Duodenal mucosa (tissue), 2 donors: Measurements from ENCODE around the gene MYL9.
"Not testable (repeated sequence)": the region's sequence is repeated elsewhere in the genome, so short reads cannot be mapped to it uniquely, and the experiment has no call there.

Source experiments
- H3K27ac ChIP-seq: one replicate; pipeline ENCODE4 v1.7.0; 2013; ENCODE audit warnings: low read depth, low read length
- H3K27me3 ChIP-seq, 2 donors: one replicate each; pipeline ENCODE4 v1.7.0; 2013; ENCODE audit warnings: low read length in 2 of 2, control low read depth in 1 of 2; ENCODE audit not compliant: insufficient read depth in 2 of 2, control insufficient read depth in 1 of 2
- H3K36me3 ChIP-seq, 2 donors: one replicate each; pipeline ENCODE4 v1.7.0; 2013; ENCODE audit warnings: low read length in 2 of 2, control low read depth in 1 of 2; ENCODE audit not compliant: insufficient read depth in 2 of 2, control insufficient read depth in 1 of 2
- H3K4me1 ChIP-seq, 2 donors: one replicate each; pipeline ENCODE4 v1.7.0; 2013; ENCODE audit warnings: low read length in 2 of 2, control low read depth in 1 of 2; ENCODE audit not compliant: insufficient read depth in 2 of 2, control insufficient read depth in 1 of 2
- H3K4me3 ChIP-seq, 2 donors: one replicate each; pipeline ENCODE4 v1.7.0; 2013; ENCODE audit warnings: low read length in 2 of 2, low read depth in 1 of 2
- H3K9ac ChIP-seq, 2 donors: one replicate each; pipeline ENCODE4 v1.7.0; 2013; ENCODE audit warnings: low read length in 2 of 2, low read depth in 1 of 2
- H3K9me3 ChIP-seq, 2 donors: one replicate each; pipeline ENCODE4 v1.7.0; 2013; ENCODE audit warnings: low read length in 2 of 2, control low read depth in 1 of 2; ENCODE audit not compliant: control insufficient read depth in 1 of 2

MYL9 gene

GRCh38 chr20:36499723-36500501 lies 41.4 kb upstream of the MYL9 start:
- Histone ChIP-seq H3K9me3 (no peaks in the 10 kb centered on the region), H3K9ac (no peak overlapping the region), H3K4me3 (no peak overlapping the region), H3K27me3 (no peaks in the 10 kb centered on the region), H3K36me3 (peaks cover 30 to 52% of the 10 kb centered on the region in 2 donors), H3K4me1 (peaks cover 14 to 17% of the 10 kb centered on the region in 2 donors), H3K27ac (no peak overlapping the region)

GRCh38 chr20:36501367-36502006 lies 39.8 kb upstream of the MYL9 start:
- no peak overlapping the region for H3K27ac ChIP-seq
- peaks cover 30 to 51% of the 10 kb centered on the region in 2 donors for H3K36me3 ChIP-seq
- peaks cover 14 to 17% of the 10 kb centered on the region in 2 donors for H3K4me1 ChIP-seq
- H3K9me3 ChIP-seq = no peaks in the 10 kb centered on the region
- no peak overlapping the region for H3K9ac ChIP-seq
- H3K27me3 ChIP-seq = no peaks in the 10 kb centered on the region
- H3K4me3 ChIP-seq = no peak overlapping the region

DNA sequence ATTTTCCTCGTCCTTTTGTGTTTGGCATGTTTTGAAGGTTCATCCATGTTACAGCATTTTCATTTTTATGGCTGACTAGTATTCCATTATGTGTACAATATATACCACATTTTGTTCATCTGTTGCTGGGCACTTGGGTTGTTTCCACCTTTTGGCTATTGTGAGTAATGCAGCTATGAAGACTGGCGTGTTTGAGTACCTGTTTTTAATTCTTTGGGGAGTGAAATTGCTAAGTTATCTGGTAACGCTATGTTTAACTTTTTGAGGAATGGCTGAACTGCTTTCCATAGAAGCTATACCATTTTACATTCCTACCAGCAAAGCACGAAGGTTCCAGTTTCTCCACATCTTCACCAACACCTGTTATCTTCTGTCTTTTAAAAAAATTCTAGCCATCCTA lies 37.0 kb upstream of the MYL9 start:
- Histone ChIP-seq H3K9ac (no peak overlapping the region), H3K36me3 (peaks cover 12 to 51% of the 10 kb centered on the region in 2 donors), H3K27me3 (no peaks in the 10 kb centered on the region), H3K4me3 (no peak overlapping the region), H3K9me3 (no peaks in the 10 kb centered on the region), H3K4me1 (no peaks in the 10 kb centered on the region), H3K27ac (no peak overlapping the region)

- Histone ChIP-seq H3K9ac (no peak overlapping the region), H3K4me3 (no peak overlapping the region), H3K9me3 (no peaks in the 10 kb centered on the region), H3K36me3 (peaks cover 8 to 39% of the 10 kb centered on the region in 2 donors), H3K27me3 (no peaks in the 10 kb centered on the region), H3K4me1 (no peaks in the 10 kb centered on the region), H3K27ac (no peak overlapping the region)
Observed at GRCh38 chr20:36506253-36506652, 35.1 kb upstream of the MYL9 start.

- Histone ChIP-seq H3K4me1 (no peaks in the 10 kb centered on the region), H3K36me3 (peaks cover 5 to 42% of the 10 kb centered on the region in 2 donors), H3K9me3 (no peaks in the 10 kb centered on the region), H3K9ac (no peak overlapping the region), H3K27ac (no peak overlapping the region), H3K4me3 (no peak overlapping the region), H3K27me3 (no peaks in the 10 kb centered on the region)
Observed at GRCh38 chr20:36507746-36508145, 33.6 kb upstream of the MYL9 start.

- no peak overlapping the region for H3K27ac ChIP-seq
- no peaks in the 10 kb centered on the region for H3K4me1 ChIP-seq
- H3K9ac ChIP-seq = no peak overlapping the region
- peaks cover 11 to 43% of the 10 kb centered on the region in 2 donors for H3K36me3 ChIP-seq
- H3K27me3 ChIP-seq = no peaks in the 10 kb centered on the region
- H3K4me3 ChIP-seq = no peak overlapping the region
- H3K9me3 ChIP-seq = no peaks in the 10 kb centered on the region
Observed at GRCh38 chr20:36519012-36519719, 22.2 kb upstream of the MYL9 start.

DNA sequence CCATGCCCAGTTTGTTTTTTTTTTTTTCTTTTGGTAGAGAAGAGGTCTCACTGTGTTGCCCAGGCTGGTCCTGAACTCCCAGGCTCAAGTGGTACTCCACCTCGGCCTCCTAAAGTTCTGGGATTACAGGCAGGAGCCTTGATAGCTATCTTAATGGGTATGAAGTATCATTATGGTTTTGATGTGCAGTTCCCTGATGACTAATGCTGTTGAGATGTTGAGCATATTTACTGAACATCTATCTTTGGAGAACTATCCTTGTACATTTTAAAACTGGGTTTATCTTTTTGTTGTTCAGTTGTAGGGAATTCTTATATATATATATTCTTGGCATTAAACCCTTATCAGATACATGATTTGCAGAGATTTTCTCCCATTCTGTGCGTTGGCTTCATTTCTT lies 21.4 kb upstream of the MYL9 start:
- H3K9me3 ChIP-seq = no peaks in the 10 kb centered on the region
- no peaks in the 10 kb centered on the region for H3K4me1 ChIP-seq
- no peak overlapping the region for H3K27ac ChIP-seq
- H3K4me3 ChIP-seq = no peak overlapping the region
- peaks cover 14 to 38% of the 10 kb centered on the region in 2 donors for H3K36me3 ChIP-seq
- no peaks in the 10 kb centered on the region for H3K27me3 ChIP-seq
- no peak overlapping the region for H3K9ac ChIP-seq

DNA sequence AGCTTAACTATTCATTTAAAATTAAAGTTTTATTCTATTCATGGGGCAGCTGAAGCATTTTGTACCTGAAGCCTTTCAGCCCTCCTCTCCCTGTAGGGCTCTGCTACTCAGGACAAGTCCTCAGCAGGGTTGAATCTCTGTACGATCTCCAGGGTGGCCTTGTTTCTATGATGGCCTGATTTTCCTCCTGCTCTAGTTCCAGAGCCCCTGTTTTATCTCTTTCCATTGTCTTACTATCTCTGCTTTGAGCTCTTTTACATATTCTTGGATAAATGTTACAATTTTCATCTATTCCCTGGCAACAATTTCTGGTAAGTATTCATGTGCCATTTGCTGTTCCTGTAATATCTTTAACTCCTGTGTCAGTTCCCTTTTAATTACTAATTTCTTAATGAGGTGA lies 19.8 kb upstream of the MYL9 start:
- no peak overlapping the region for H3K9ac ChIP-seq
- H3K4me1 ChIP-seq = no peaks in the 10 kb centered on the region
- no peaks in the 10 kb centered on the region for H3K9me3 ChIP-seq
- H3K36me3 ChIP-seq = peaks cover 12 to 45% of the 10 kb centered on the region in 2 donors
- H3K4me3 ChIP-seq = no peak overlapping the region
- H3K27me3 ChIP-seq = no peaks in the 10 kb centered on the region
- no peak overlapping the region for H3K27ac ChIP-seq

DNA sequence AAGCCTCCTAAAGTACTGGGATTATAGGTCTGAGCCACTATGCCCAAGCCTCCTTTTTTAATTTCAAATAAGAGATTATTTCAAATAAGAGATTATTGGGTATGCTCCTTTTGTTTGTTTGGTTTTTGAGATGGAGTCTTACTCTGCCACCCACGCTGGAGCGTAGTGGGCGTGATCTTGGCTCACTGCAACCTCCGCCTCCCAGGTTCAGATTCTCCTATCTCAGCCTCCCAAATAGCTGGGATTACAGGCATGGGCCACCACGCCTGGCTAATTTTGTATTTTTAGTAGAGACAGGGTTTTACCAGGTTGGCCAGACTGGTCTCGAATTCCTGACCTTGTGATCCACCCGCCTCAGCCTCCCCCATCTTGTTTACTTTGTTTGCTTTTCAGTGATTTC lies 18.9 kb upstream of the MYL9 start:
- H3K9me3 ChIP-seq, H3K27me3 ChIP-seq, H3K4me3 ChIP-seq, H3K9ac ChIP-seq, H3K27ac ChIP-seq, H3K4me1 ChIP-seq: not testable (repeated sequence)
- peaks cover 16 to 52% of the 10 kb centered on the region in 2 donors for H3K36me3 ChIP-seq

DNA sequence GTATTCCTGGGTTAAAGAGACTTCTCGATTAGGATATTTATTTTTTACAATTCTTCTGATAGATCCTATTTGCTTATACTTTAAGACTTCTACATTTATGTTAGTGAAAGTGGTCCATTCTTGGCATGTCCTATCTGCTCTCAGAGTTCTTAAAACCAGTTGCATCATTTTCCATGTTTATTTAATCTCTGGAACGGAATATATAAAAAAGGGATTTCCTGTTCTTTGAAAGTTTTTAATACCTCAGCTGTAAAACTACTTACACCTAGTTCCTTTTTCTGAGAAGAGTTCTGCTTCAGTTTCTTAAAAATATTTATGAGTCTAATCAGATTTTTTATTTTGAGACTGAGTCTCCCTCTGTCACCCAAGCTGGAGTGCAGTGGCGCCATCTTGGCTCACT lies 18.0 kb upstream of the MYL9 start:
- peaks cover 19 to 55% of the 10 kb centered on the region in 2 donors for H3K36me3 ChIP-seq
- no peak overlapping the region for H3K27ac ChIP-seq
- H3K4me1 ChIP-seq = no peaks in the 10 kb centered on the region

More for the DNA sequence above, 18.0 kb upstream of the MYL9 start:
- Histone ChIP-seq H3K9ac (no peak overlapping the region), H3K9me3 (no peaks in the 10 kb centered on the region), H3K4me3 (no peak overlapping the region), H3K27me3 (no peaks in the 10 kb centered on the region)
